KMS-11 (cell line): Measurements from ENCODE around the gene B3GAT1.

ENCODE experiments used
- H2AFZ ChIP-seq: fragments of 200-600 bp; sonication (generic); 2 replicates; pipeline ENCODE4 v1.6.1; 2016; ENCODE audit warnings: antibody characterized with exemption, mixed run types, low read depth
- H3K27ac ChIP-seq: fragments of 200-600 bp; sonication (generic); 2 replicates; pipeline ENCODE4 v1.6.1; 2016; ENCODE audit warnings: mild to moderate bottlenecking, mixed run types
- H3K27me3 ChIP-seq: fragments of 200-600 bp; sonication (generic); 2 replicates; pipeline ENCODE4 v1.6.1; 2017; ENCODE audit warnings: mild to moderate bottlenecking, low read depth, mixed run types, moderate library complexity; ENCODE audit not compliant: insufficient read depth
- H3K36me3 ChIP-seq: fragments of 200-600 bp; sonication (generic); 2 replicates; pipeline ENCODE4 v1.6.1; 2017; ENCODE audit warnings: mild to moderate bottlenecking, mixed run types; ENCODE audit not compliant: insufficient read depth
- H3K4me1 ChIP-seq: fragments of 200-600 bp; sonication (generic); 2 replicates; pipeline ENCODE4 v1.6.1; 2016; ENCODE audit warnings: mild to moderate bottlenecking, low read depth, mixed run types; ENCODE audit not compliant: poor library complexity, severe bottlenecking
- H3K4me2 ChIP-seq: fragments of 200-600 bp; sonication (generic); 2 replicates; pipeline ENCODE4 v1.7.0; 2016; ENCODE audit warnings: mild to moderate bottlenecking, mixed run types
- H3K4me3 ChIP-seq: fragments of 200-600 bp; sonication (generic); IDR thresholded peaks from 2 replicates; pipeline ENCODE4 v1.6.1; 2017; ENCODE audit warnings: low read depth, low read length, mixed read lengths; ENCODE audit not compliant: insufficient read depth
- H3K79me2 ChIP-seq: fragments of 200-600 bp; sonication (generic); 2 replicates; pipeline ENCODE4 v1.6.1; 2016; ENCODE audit warnings: low read depth, mixed run types; ENCODE audit not compliant: insufficient read depth
- H3K9ac ChIP-seq: fragments of 200-600 bp; sonication (generic); 2 replicates; pipeline ENCODE4 v1.6.1; 2016; ENCODE audit warnings: mild to moderate bottlenecking, mixed run types
- H4K20me1 ChIP-seq: fragments of 200-600 bp; sonication (generic); 2 replicates; pipeline ENCODE4 v1.6.1; 2016; ENCODE audit warnings: mild to moderate bottlenecking, mixed run types; ENCODE audit not compliant: insufficient read depth
- TF ChIP-seq, protein P1 (sequence below): fragments of 200-600 bp; sonication (generic); conservative IDR thresholded peaks from 2 replicates; pipeline ENCODE4 v1.6.1; 2017; ENCODE audit warnings: low read depth, mild to moderate bottlenecking, antibody characterized with exemption, low read length, moderate library complexity, mixed read lengths

B3GAT1 gene

DNA sequence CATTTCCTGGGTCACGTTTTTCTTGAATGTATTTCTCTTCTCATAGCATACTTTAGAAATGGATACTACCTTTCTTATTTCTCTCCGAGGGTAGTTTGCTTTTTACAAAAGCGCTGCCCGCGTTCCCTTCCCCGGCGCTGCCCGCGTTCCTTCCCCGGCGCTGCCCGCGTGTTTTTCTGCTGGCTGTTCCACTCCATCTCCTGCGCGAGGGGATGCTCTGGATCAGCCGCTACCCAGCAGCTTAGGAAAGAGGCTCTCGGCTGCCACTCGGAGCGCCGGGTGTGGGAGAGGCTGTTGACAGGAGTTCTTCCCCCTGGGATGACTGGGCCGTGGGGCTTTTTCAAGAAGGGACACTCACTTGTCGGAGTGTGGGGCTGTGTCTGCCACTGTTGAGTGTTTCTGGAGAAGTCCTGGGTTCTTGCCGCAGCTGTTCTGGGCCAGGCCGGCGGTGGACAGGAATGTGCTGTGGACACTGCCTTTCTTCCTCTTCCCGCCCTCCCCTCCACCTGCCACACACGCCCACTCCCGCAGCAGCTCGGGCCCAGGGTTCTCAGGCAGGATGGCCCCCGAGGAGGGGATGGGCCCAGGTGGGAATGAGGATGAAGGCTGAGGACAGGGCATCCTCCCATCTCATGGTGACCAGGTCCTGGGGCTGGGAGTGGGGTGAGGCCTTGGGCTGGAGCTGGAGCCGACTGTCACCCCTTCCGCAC lies 49.7 kb downstream of the B3GAT1 start:
- H4K20me1 ChIP-seq: no peaks in the 10 kb centered on the region
- H3K4me3 ChIP-seq: no peak overlapping the region
- no peak overlapping the region for H3K4me2 ChIP-seq
- H3K9ac ChIP-seq: no peak overlapping the region
- no peaks in the 10 kb centered on the region for H3K27me3 ChIP-seq
- H3K79me2 ChIP-seq: no peaks in the 10 kb centered on the region
- no peak overlapping the region for H2AFZ ChIP-seq
- H3K4me1 ChIP-seq: no peaks in the 10 kb centered on the region
- no peaks in the 10 kb centered on the region for H3K36me3 ChIP-seq
- TF ChIP-seq, protein P1, sequence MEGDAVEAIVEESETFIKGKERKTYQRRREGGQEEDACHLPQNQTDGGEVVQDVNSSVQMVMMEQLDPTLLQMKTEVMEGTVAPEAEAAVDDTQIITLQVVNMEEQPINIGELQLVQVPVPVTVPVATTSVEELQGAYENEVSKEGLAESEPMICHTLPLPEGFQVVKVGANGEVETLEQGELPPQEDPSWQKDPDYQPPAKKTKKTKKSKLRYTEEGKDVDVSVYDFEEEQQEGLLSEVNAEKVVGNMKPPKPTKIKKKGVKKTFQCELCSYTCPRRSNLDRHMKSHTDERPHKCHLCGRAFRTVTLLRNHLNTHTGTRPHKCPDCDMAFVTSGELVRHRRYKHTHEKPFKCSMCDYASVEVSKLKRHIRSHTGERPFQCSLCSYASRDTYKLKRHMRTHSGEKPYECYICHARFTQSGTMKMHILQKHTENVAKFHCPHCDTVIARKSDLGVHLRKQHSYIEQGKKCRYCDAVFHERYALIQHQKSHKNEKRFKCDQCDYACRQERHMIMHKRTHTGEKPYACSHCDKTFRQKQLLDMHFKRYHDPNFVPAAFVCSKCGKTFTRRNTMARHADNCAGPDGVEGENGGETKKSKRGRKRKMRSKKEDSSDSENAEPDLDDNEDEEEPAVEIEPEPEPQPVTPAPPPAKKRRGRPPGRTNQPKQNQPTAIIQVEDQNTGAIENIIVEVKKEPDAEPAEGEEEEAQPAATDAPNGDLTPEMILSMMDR: no peak
- no peak overlapping the region for H3K27ac ChIP-seq

GRCh38 chr11:134361661-134362060 lies 50.4 kb downstream of the B3GAT1 start:
- Histone ChIP-seq H3K4me1 (no peaks in the 10 kb centered on the region), H4K20me1 (no peaks in the 10 kb centered on the region), H3K79me2 (no peaks in the 10 kb centered on the region), H3K4me2 (no peak overlapping the region), H3K27me3 (no peaks in the 10 kb centered on the region), H2AFZ (no peak overlapping the region), H3K9ac (no peak overlapping the region), H3K4me3 (no peak overlapping the region), H3K36me3 (no peaks in the 10 kb centered on the region), H3K27ac (no peak overlapping the region)
- TF ChIP-seq, protein P1: no peak

- no peak overlapping the region for H2AFZ ChIP-seq
Measured at GRCh38 chr11:134360050-134360835, 51.8 kb downstream of the B3GAT1 start.

GRCh38 chr11:134359646-134360045 lies 52.4 kb downstream of the B3GAT1 start:
- H3K9ac ChIP-seq: no peak overlapping the region
- no peak overlapping the region for H3K4me3 ChIP-seq
- no peak overlapping the region for H3K27ac ChIP-seq
- TF ChIP-seq, protein P1: no peak
- H3K4me1 ChIP-seq: no peaks in the 10 kb centered on the region
- no peaks in the 10 kb centered on the region for H4K20me1 ChIP-seq
- no peaks in the 10 kb centered on the region for H3K79me2 ChIP-seq
- no peaks in the 10 kb centered on the region for H3K27me3 ChIP-seq
- H3K4me2 ChIP-seq: no peak overlapping the region
- H3K36me3 ChIP-seq: no peaks in the 10 kb centered on the region
- H2AFZ ChIP-seq: no peak overlapping the region

More at GRCh38 chr11:134360050-134360835, 51.8 kb downstream of the B3GAT1 start:
- H4K20me1 ChIP-seq: no peaks in the 10 kb centered on the region
- no peak overlapping the region for H3K27ac ChIP-seq
- TF ChIP-seq, protein P1: no peak
- H3K9ac ChIP-seq: no peak overlapping the region
- no peaks in the 10 kb centered on the region for H3K27me3 ChIP-seq
- H3K4me3 ChIP-seq: no peak overlapping the region
- H3K4me2 ChIP-seq: no peak overlapping the region
- H3K79me2 ChIP-seq: no peaks in the 10 kb centered on the region
- H3K36me3 ChIP-seq: no peaks in the 10 kb centered on the region
- no peaks in the 10 kb centered on the region for H3K4me1 ChIP-seq
